GM12878 (cell line): Measurements from ENCODE around the gene CSH1.

Source experiments
- CBX5 ChIP-seq: sonication (generic); IDR thresholded peaks from 2 replicates; pipeline ENCODE4 v1.6.1; 2016; ENCODE audit warnings: low read depth, moderate library complexity, mild to moderate bottlenecking, inconsistent platforms
- CHD1 ChIP-seq: IDR thresholded peaks from 2 replicates; pipeline ENCODE4 v1.6.1; 2012; ENCODE audit warnings: low read depth, low read length, improper control_type of control experiment
- CTCF ChIP-seq, 3 experiments: IDR thresholded peaks in 2 of 3; conservative IDR thresholded peaks in 1 of 3; 2 replicates each; pipeline ENCODE4 v1.5.1; 2011; ENCODE audit warnings: low read depth in 3 of 3, low read length in 3 of 3, mild to moderate bottlenecking in 3 of 3, control low read depth in 2 of 3, moderate library complexity in 2 of 3, inconsistent platforms in 1 of 3, mixed read lengths in 1 of 3; ENCODE audit not compliant: control insufficient read depth in 2 of 3, insufficient read depth in 1 of 3; ENCODE audit errors: extremely low read depth in 1 of 3
- EP300 ChIP-seq, 2 experiments: fragments of 150-350 bp in 1 of 2; IDR thresholded peaks; 2 replicates each; pipeline ENCODE4 v1.6.1; 2011 to 2012; ENCODE audit warnings: low read depth in 2 of 2, low read length in 2 of 2, borderline replicate concordance in 1 of 2, improper control_type of control experiment in 1 of 2, inconsistent platforms in 1 of 2; ENCODE audit not compliant: control insufficient read depth in 1 of 2
- EZH2 ChIP-seq: IDR thresholded peaks from 2 replicates; pipeline ENCODE4 v1.6.1; 2012; ENCODE audit warnings: low read depth, mild to moderate bottlenecking, control low read depth, inconsistent platforms, low read length, borderline replicate concordance; ENCODE audit not compliant: control insufficient read depth
- NR2C2 ChIP-seq: IDR thresholded peaks from 2 replicates; pipeline ENCODE4 v1.6.1; 2011; ENCODE audit warnings: borderline replicate concordance, low read depth; ENCODE audit not compliant: control insufficient read depth, insufficient read length
- POLR2A ChIP-seq: IDR thresholded peaks from 2 replicates; pipeline ENCODE4 v1.6.1; 2011; ENCODE audit warnings: low read depth, mild to moderate bottlenecking, low read length
- RAD21 ChIP-seq: IDR thresholded peaks from 2 replicates; pipeline ENCODE4 v1.6.1; 2011; ENCODE audit warnings: mild to moderate bottlenecking, low read depth, low read length, moderate library complexity; ENCODE audit not compliant: insufficient read depth
- SP1 ChIP-seq: IDR thresholded peaks from one replicate; pipeline ENCODE4 v1.6.1; 2011; ENCODE audit warnings: low read depth, low read length

GRCh38 chr17:63943745-63944144, 47.4 kb upstream of the CSH1 start:
- TF ChIP-seq CTCF (IDR thresholded peaks at IDR 0.05 in 2 of 3, conservative IDR thresholded peaks at IDR 0.05 in 1 of 3; ENCODE audit: control insufficient read depth in 2 of 3, extremely low read depth in 1 of 3, insufficient read depth in 1 of 3, low read depth in 3 of 3, low read length in 3 of 3) = peak in 1 of 3 experiments; percentile 28; a peak in 1 of 6 replicates
- no peak for TF ChIP-seq EP300 (IDR thresholded peaks at IDR 0.05; ENCODE audit: borderline replicate concordance in 1 of 2, control insufficient read depth in 1 of 2, low read depth in 2 of 2, low read length in 2 of 2)
- TF ChIP-seq EZH2 = no peak
- TF ChIP-seq RAD21 = no peak
- TF ChIP-seq CBX5 = no peak
- TF ChIP-seq POLR2A = no peak
- TF ChIP-seq NR2C2 = no peak
- TF ChIP-seq CHD1 = no peak
- TF ChIP-seq SP1 = no peak
